GM18498 (cell line): ENCODE data around the gene CALML3.
"Not testable (repeated sequence)": the region's sequence is repeated elsewhere in the genome, so short reads cannot be mapped to it uniquely, and the experiment has no call there.

ENCODE experiments used
- ATAC-seq: cut with Tn5 transposase; IDR thresholded peaks from one replicate; pipeline ENCODE4 v1.9.1; 2021; ENCODE audit warnings: mild to moderate bottlenecking, moderate library complexity; ENCODE audit not compliant: unreplicated experiment

CALML3 gene

GRCh38 chr10:5524641-5525560, at the start of gene CALML3:
CALML3 (plus strand) TSS chr10:5524961; CDS start chr10:5525086, 125 bp downstream.
- ATAC-seq, result no peak

- ATAC-seq, result not testable (repeated sequence)
Measured at GRCh38 chr10:5475088-5475487, 49.7 kb upstream of the CALML3 start.

- not testable (repeated sequence) for ATAC-seq
Measured at GRCh38 chr10:5475974-5476807, 48.6 kb upstream of the CALML3 start.

DNA sequence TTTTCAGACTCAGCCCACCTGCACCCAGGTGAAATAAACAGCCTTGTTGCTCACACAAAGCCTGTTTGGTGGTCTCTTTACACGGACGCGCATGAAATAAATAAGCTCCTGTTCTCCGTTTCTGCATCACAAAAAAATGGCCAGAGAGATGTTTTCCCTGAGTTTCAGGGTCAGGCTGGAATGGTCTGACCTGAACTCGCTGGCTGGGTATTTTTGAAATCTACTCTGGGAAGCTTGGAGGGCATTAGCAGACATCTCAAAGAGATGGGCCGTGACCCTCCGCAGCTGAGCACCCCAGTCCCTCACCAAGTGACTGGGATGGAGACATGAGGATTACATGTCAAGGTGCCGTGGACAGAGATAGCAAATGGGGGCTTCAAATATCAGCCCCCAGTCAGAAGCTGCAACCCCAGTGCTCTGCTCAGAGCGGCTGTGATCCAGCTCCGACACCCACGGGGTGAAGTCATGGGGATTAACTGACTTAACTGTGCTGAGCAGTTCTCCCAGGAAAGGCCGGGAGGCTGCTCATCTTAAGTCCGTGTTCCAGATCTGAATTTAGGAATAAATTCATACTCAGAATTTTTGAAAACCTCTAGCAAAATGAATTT, 47.7 kb upstream of the CALML3 start:
- ATAC-seq, result no peak

- no peak for ATAC-seq
Measured at GRCh38 chr10:5477948-5478693, 46.6 kb upstream of the CALML3 start.

DNA sequence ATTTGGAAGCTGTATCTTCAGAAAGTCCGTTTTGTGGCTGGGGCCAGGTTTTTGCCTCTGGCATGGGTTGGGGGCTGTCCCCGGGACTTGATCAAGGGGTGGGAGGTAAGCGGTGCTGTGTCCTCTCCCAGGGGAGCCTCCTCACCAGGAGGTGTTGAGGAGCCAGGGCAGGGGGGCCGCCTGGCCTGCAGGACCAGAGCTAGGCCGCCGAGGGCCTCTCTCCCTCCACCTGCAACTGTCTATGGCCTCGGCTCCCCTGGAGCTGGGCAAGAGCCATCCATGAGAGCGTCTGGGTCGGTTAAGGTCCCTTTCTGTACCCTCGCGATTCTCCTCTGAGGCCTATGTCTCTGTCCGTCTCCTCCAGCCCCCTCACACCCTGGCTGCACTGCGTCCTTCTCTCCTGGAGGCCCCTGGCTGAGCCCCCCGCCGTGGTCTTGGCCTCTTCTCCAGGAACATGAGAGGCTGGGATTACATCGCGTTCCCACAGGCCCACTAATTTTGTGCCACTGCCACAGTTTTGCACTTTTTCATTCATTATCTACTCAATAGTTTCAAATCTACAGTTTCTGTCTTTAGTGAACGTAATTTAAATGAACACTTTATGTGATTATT, 46.0 kb upstream of the CALML3 start:
- ATAC-seq, result no peak

DNA sequence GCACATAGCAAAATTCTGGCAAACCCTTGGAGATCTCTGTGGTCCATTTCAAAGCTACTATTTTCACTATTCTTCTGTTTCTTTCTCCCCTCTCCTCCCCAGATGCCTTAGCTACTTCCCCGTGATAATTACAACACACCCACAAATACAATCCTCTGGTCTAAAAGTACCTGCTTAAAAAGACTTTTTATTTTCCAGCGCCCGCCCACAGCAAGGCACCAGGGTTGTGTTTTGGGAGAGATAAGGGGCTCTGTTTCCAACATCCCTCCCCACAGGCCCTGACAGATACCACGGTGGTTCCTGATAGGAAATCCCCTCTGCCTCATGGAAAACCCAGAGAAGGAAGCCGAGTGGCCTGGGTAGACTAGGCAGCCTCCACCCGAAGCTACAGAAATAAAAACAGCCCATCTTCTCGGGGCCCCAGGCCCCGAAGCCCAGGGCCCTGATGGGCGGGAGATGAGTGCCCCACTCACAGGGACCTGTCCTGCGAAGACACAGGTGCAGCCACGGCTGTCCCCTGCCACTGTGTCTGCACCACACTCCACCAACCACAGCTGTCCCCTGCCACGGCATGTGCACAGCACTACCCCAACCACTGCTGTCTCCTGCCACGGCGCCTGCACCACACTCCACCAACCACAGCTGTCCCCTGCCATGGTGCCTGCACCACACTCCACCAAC, 45.1 kb upstream of the CALML3 start:
- no peak for ATAC-seq

- no peak for ATAC-seq
Measured at GRCh38 chr10:5480162-5480941, 44.4 kb upstream of the CALML3 start.

- no peak for ATAC-seq
Measured at GRCh38 chr10:5481121-5481520, 43.6 kb upstream of the CALML3 start.

DNA sequence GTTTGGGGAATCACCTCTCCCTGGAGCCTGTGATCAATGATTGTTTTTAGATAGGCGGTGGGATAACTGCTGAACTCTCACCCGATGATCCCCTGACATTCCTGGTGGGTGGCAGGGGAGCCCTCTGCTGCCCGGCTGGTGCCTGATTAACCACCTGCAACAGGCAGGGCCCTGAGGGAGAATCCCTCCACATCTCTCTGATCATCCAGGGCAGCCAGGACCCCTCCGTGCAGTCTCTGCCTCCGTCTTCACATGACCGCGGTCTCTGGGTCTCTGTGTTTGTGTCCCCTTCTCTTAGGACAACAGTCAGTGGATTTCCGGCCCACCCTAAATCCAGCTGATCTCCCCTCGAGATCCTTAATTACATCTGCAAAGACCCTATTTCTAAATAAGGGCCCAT, 42.7 kb upstream of the CALML3 start:
- no peak for ATAC-seq

DNA sequence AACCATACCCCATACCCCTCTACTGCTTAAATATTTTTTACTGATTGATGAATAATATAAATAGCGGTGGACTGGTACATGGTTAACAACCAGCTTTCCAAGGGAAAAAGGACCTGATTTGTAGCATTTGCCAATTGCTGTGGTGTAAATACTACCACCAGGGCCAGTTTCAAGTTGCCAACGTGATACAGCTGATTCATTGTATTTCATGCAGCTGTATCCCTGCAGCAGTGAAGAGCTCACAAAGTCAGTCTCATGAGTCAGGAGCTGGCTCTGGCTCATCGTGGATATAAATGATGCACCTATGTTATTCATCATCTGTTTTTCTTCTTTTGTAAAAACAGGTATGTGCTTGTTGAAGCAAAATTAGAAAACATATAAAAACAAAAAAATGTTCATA, 40.6 kb upstream of the CALML3 start:
- ATAC-seq, result no peak

DNA sequence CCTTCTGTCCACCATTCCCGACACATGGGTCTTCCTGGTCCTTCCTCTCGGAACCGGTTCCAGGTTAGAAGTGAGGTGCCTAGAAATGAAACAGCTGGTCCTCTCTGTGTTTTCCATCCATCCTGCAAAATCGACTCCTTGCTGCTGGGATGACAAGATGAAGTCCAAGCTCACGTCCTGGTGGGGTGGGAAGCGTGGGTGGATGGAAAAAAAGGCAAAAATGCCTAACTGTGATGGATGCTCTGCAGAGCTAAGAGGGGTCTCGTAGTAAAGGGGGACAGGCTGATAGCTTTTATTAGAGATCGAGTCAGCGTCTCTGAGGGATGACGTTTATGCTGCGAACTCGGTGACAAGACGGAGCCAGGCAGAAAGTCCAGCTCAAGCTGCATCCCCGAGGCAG, 39.5 kb upstream of the CALML3 start:
- no peak for ATAC-seq

GRCh38 chr10:5485948-5486852, 38.6 kb upstream of the CALML3 start:
- ATAC-seq, result no peak

DNA sequence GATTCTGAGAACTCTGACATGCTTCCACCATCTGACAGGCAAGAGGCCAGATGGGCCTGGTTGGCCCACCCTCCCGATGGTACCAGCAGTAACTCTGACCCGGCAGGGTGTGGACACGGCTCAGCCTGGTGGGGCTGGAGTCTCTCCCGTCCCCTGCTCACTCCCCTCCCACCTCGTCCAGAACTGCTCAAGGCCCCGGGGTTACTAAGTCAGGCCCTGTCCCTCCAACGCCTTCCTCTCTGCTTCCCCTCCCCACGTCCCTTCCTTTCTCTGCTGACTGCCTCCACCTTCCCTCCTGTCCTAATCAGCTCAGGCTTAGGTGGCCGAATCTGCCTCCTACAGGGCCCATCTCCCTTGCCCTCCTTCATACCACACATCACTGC, 37.9 kb upstream of the CALML3 start:
- ATAC-seq, result no peak

DNA sequence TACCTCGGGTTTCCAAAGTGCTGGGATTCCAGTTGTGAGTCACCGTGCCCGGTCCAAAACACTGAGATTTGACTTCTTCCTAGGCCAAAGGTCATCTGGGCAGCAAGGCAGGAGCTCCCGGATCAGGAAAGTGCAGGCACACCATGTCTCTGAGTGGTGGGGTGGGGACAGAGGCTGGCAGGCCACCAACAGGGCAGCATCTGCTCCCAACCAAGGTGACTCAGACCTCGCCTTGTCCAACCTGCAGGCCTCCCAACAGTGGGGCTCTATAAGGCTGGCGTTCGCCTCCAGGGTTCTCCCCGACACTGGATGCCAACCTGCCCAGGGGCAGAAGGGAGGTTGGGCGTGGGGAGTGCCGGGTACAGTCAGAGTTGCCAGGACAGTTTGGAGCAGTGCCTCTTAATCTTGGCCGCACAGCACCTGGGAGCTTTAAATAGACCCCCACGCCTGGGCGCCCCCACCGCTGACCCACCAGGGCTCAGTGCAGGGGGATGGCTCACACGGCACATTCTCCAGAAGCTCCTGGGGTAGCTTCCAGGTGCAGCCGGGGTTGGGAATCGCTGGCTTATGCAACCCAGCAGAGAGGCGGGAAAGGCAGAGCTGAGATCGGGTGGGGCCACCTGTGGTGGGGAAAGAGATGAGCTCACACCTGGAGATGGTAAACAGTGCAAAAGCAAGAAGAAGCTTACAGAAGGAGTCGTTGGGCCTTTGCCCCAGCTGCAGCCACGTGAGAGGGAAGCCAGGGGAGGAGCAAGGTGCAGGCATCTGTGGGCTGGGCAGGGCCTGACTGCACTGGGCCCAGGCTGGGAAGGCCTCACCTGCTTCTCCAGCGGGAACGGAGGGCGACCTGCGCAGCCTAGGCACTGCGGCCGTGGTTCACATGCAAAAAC, 36.2 kb upstream of the CALML3 start:
- ATAC-seq, result no peak

DNA sequence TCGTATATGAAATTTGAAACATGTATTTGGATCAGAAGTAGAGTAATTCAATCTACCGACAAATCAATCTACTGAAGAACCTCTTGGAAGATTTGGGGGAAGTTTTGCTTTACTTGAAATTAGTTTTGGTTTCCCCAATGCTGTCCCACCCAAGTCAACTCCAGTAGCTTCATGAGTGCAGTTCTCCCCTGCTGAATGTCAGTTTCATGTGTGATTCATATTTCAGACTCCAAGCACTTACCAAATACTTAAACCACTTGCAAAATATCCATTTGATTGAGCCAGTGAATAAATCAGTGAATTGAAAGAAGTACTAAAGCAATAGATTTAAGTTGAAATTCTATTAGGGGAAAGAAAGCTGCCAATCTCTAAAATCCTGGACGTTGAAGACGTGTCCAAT, 34.7 kb upstream of the CALML3 start:
- ATAC-seq, result no peak
